Posterior cingulate gyrus (tissue), 11 donors: ENCODE results near the gene ATP11A.
"Not testable (repeated sequence)": the region's sequence is repeated elsewhere in the genome, so short reads cannot be mapped to it uniquely, and the experiment has no call there.

Source experiments
- DNase-seq, 10 donors: peaks; one replicate each; pipeline versions ENCODE4 v3.0.0 to v3.0.0-alpha.2; 2020 to 2021; ENCODE audit warnings: mixed read lengths in 3 of 10
- intact Hi-C: fragments of 100-400 bp; cut with DNase I; formaldehyde crosslinking; loops from one replicate; pipeline ENCODE4 v1.15.1; 2023

Gene ATP11A

GRCh38 chr13:112880221-112880641, 190.4 kb downstream of the ATP11A start:
- intact Hi-C loops, result no loop called here
- peak in 4 of 10 donors; percentile 21 to 76 (median 59) for DNase-seq

GRCh38 chr13:112880976-112881540, 191.2 kb downstream of the ATP11A start:
- intact Hi-C loops, result no loop called here
- peak in 4 of 10 donors; percentile 11 to 73 (median 40) for DNase-seq

- DNase-seq, result peak in 4 of 10 donors; percentile 17 to 72 (median 59)
- intact Hi-C loops, result no loop called here
Measured at GRCh38 chr13:112881656-112882554, 192.1 kb downstream of the ATP11A start.

- DNase-seq, result peak in 3 of 10 donors; percentile 64 to 85 (median 84)
- intact Hi-C loops, result no loop called here
Measured at GRCh38 chr13:112882555-112883024, 192.8 kb downstream of the ATP11A start.

- peak in 4 of 10 donors; percentile 23 to 58 (median 56) for DNase-seq
- intact Hi-C loops, result no loop called here
Measured at GRCh38 chr13:112883241-112883945, 193.6 kb downstream of the ATP11A start.

GRCh38 chr13:112884700-112885099, 194.9 kb downstream of the ATP11A start:
- intact Hi-C loops, result not testable (repeated sequence)

GRCh38 chr13:112885242-112885781, 195.5 kb downstream of the ATP11A start:
- intact Hi-C loops, result no loop called here
- DNase-seq, result peak in 3 of 10 donors; percentile 14 to 25 (median 22)

More at GRCh38 chr13:112884700-112885099, 194.9 kb downstream of the ATP11A start:
- DNase-seq, result peak in 3 of 10 donors; percentile 13 to 63 (median 41)

GRCh38 chr13:112885782-112886268, 196.0 kb downstream of the ATP11A start:
- DNase-seq, result peak in 4 of 10 donors; percentile 22 to 82 (median 68)
- intact Hi-C loops, result no loop called here

GRCh38 chr13:112887151-112887550, 197.3 kb downstream of the ATP11A start:
- intact Hi-C loops, result no loop called here
- DNase-seq, result peak in 4 of 10 donors; percentile 16 to 77 (median 58)

- intact Hi-C loops, result no loop called here
Measured at GRCh38 chr13:112887557-112887991, 197.7 kb downstream of the ATP11A start.

GRCh38 chr13:112888238-112889111, 198.6 kb downstream of the ATP11A start:
- intact Hi-C loops, result no loop called here
- peak in 4 of 10 donors; percentile 16 to 79 (median 66) for DNase-seq

More at GRCh38 chr13:112887557-112887991, 197.7 kb downstream of the ATP11A start:
- DNase-seq, result peak in 3 of 10 donors; percentile 22 to 71 (median 57)

- intact Hi-C loops, result no loop called here
- DNase-seq, result peak in 4 of 10 donors; percentile 9 to 84 (median 54)
Measured at GRCh38 chr13:112889351-112890290, 199.8 kb downstream of the ATP11A start.

- intact Hi-C loops, result no loop called here
- DNase-seq, result peak in 4 of 10 donors; percentile 25 to 76 (median 54)
Measured at GRCh38 chr13:112890316-112891145, 200.7 kb downstream of the ATP11A start.

GRCh38 chr13:112891477-112892401, 201.9 kb downstream of the ATP11A start:
- peak in 4 of 10 donors; percentile 26 to 81 (median 60) for DNase-seq
- intact Hi-C loops, result no loop called here

- peak in 4 of 10 donors; percentile 24 to 79 (median 66) for DNase-seq
- intact Hi-C loops, result no loop called here
Measured at GRCh38 chr13:112892426-112893206, 202.8 kb downstream of the ATP11A start.
